K562 (cell line): ENCODE measurements around the gene MYL12B. TPM values are rescaled to one million over a fixed set of nuclear protein-coding genes. Genes with fewer than 3 reads are reported as not detected.
A peak's percentile ranks its signal among the peaks of the same experiment; 100 is the strongest.

Source experiments
- ATAC-seq: fragments of 200-7000 bp; cut with Tn5 transposase; 3 replicates; pipeline ENCODE4 v1.9.1; 2020; ENCODE audit warnings: moderate library complexity
- BruUV-seq: library from RNA; stranded (reverse); fragments of 400-500 nt; replicated peaks from 2 replicates; lab custom pipeline; 2021; lab: Mats Ljungman, UMichigan
- CTCF ChIA-PET: fragments of 300-600 bp; formaldehyde crosslinking; extraction: SDS; loops from one replicate; lab custom pipeline; 2021; ENCODE audit warnings: low intra/inter-chr PET ratio; lab: Yijun Ruan, JAX
- POLR2A ChIA-PET: fragments of 300-600, 350-650 bp; sonication (Branson Sonifier 250); formaldehyde crosslinking; extraction: SDS; loops from one replicate; lab custom pipeline; 2021; ENCODE audit warnings: antibody characterized with exemption, inconsistent platforms; lab: Yijun Ruan, JAX
- DNase-seq, 4 experiments: peaks; one replicate each; pipeline versions ENCODE4 v3.0.0 to v3.0.0-alpha.2; 2011 to 2018; ENCODE audit warnings: low spot score in 3 of 4, mixed read lengths in 3 of 4; ENCODE audit errors: extremely low read depth in 1 of 4
- FAIRE-seq: peaks from 2 replicates; lab custom pipeline; 2011; peaks lifted over from hg19 to GRCh38; lab: Jason Lieb, UNC
- H2AFZ ChIP-seq: 2 replicates; pipeline ENCODE4 v1.6.0; 2011; ENCODE audit warnings: low read depth, low read length, control low read depth, inconsistent platforms
- H3K27ac ChIP-seq: fragments of 200-600 bp; 3 replicates; pipeline ENCODE4 v1.8.0; 2011; ENCODE audit warnings: low read depth, mild to moderate bottlenecking, control low read depth, inconsistent platforms, low read length, moderate library complexity, mixed read lengths; ENCODE audit errors: extremely low read depth
- H3K27me3 ChIP-seq, 2 experiments: fragments of 300-600 bp in 1 of 2; 2 replicates in 1 of 2; 3 replicates in 1 of 2; pipeline versions ENCODE4 v1.6.0 to v1.8.0; 2011; ENCODE audit warnings: inconsistent platforms in 2 of 2, low read length in 2 of 2, mild to moderate bottlenecking in 1 of 2, mixed read lengths in 1 of 2, moderate library complexity in 1 of 2; ENCODE audit not compliant: control insufficient read depth in 2 of 2, insufficient read depth in 2 of 2
- H3K36me3 ChIP-seq: fragments of 300-600 bp; 3 replicates; pipeline ENCODE4 v1.8.0; 2011; ENCODE audit warnings: mild to moderate bottlenecking, low read length, inconsistent platforms; ENCODE audit not compliant: control insufficient read depth, insufficient read depth
- H3K4me1 ChIP-seq, 2 experiments: fragments of 200-600 bp in 1 of 2; replicated peaks in 1 of 2; 2 replicates in 1 of 2; 3 replicates in 1 of 2; pipeline versions ENCODE4 v1.5.1 to v1.8.0; 2011; ENCODE audit warnings: inconsistent platforms in 2 of 2, low read length in 2 of 2, mild to moderate bottlenecking in 1 of 2, mixed read lengths in 1 of 2, moderate library complexity in 1 of 2; ENCODE audit not compliant: control insufficient read depth in 2 of 2, insufficient read depth in 2 of 2
- H3K4me2 ChIP-seq: 2 replicates; pipeline ENCODE4 v1.6.1; 2011; ENCODE audit warnings: low read length, control low read depth, inconsistent platforms, mixed read lengths; ENCODE audit not compliant: insufficient read depth
- H3K4me3 ChIP-seq: fragments of 200-600 bp; sonication (generic), shearing (Covaris generic); 2 replicates; pipeline ENCODE4 v1.5.1; 2016; ENCODE audit warnings: control low read depth, inconsistent platforms
- H3K79me2 ChIP-seq: fragments of 200-600 bp; 3 replicates; pipeline ENCODE4 v1.8.0; 2011; ENCODE audit warnings: low read length, inconsistent platforms; ENCODE audit not compliant: control insufficient read depth, insufficient read depth
- H3K9ac ChIP-seq, 2 experiments: 2 replicates each; pipeline versions ENCODE4 v1.6.0 to v1.6.1; 2011; ENCODE audit warnings: low read depth in 2 of 2, low read length in 2 of 2, control low read depth in 1 of 2, inconsistent platforms in 1 of 2, mild to moderate bottlenecking in 1 of 2, mixed read lengths in 1 of 2; ENCODE audit not compliant: insufficient read depth in 1 of 2
- H3K9me1 ChIP-seq: one replicate; pipeline ENCODE4 v1.6.0; 2011; ENCODE audit warnings: inconsistent platforms, mild to moderate bottlenecking, low read length, moderate library complexity; ENCODE audit not compliant: control insufficient read depth, insufficient read depth
- H3K9me3 ChIP-seq: replicated peaks from 2 replicates; pipeline ENCODE4 v1.5.1; 2011; ENCODE audit warnings: low read depth, low read length, inconsistent platforms; ENCODE audit not compliant: control insufficient read depth, insufficient read depth
- H4K20me1 ChIP-seq: replicated peaks from 2 replicates; pipeline ENCODE4 v1.6.1; 2011; ENCODE audit warnings: low read length, inconsistent platforms, mixed read lengths; ENCODE audit not compliant: control insufficient read depth, insufficient read depth
- CREM ChIP-seq: IDR thresholded peaks from 2 replicates; pipeline ENCODE4 v1.6.1; 2014; ENCODE audit warnings: antibody characterized with exemption, low read depth
- FOXJ2 ChIP-seq: fragments of 200-800 bp; sonication (Bioruptor generic); IDR thresholded peaks from 2 replicates; pipeline ENCODE4 v1.6.1; 2016; ENCODE audit warnings: missing genetic modification characterization, missing compliant biosample characterization
- MAX ChIP-seq: sonication (generic); formaldehyde crosslinking; IDR thresholded peaks from 2 replicates; pipeline ENCODE4 v1.9.0; 2022; ENCODE audit warnings: mild to moderate bottlenecking, missing genetic modification reagents
- MGA ChIP-seq: fragments of 450-650 bp; IDR thresholded peaks from 2 replicates; pipeline ENCODE4 v1.6.1; 2016; ENCODE audit warnings: mild to moderate bottlenecking, moderate library complexity
- POLR2A ChIP-seq: fragments of 450-650 bp; conservative IDR thresholded peaks from 2 replicates; pipeline ENCODE4 v1.6.1; 2016
- RBM25 ChIP-seq: fragments of 200-400 bp; formaldehyde crosslinking; IDR thresholded peaks from 2 replicates; pipeline ENCODE4 v1.6.1; 2018; ENCODE audit warnings: low read length, low read depth, moderate library complexity; ENCODE audit not compliant: severe bottlenecking
- RNF2 ChIP-seq: sonication (generic); IDR thresholded peaks from 2 replicates; pipeline ENCODE4 v1.6.1; 2016
- SOX6 ChIP-seq: fragments of 450-650 bp; IDR thresholded peaks from 2 replicates; pipeline ENCODE4 v1.6.1; 2014; ENCODE audit warnings: mild to moderate bottlenecking
- WGBS: fragments of 100-300 bp; shearing (Covaris generic); methylation state at CpG from one replicate; pipeline ENCODE4 v1.1.6; 2016; ENCODE audit warnings: low coverage, mixed read lengths; ENCODE audit not compliant: insufficient coverage; ENCODE audit errors: missing lambda C conversion rate; 5-methylcytosine and 5-hydroxymethylcytosine counted together
- in situ Hi-C: fragments of 300-500 bp; cut with MboI; formaldehyde crosslinking; loops from 4 replicates; pipeline ENCODE4 v1.15.0; 2018; ENCODE audit warnings: inconsistent platforms, mixed read lengths
- intact Hi-C: fragments of 100-400 bp; cut with micrococcal nuclease; formaldehyde crosslinking; loops from 2 replicates; pipeline ENCODE4 v1.14.2; 2022
- polyA plus RNA-seq, 8 experiments: library from polyadenylated mRNA; depleted of rRNA in 4 of 8; stranded (reverse) in 5 of 8; unstranded in 3 of 8; fragments of >200 nt; fragmentation: Nextera tagmentation in 2 of 8; fragmentation: Illumina TruSeq in 1 of 8; extraction: Ambion mirVana in 2 of 8; extraction: Trizol in 1 of 8; gene quantifications; 2 replicates each; pipeline versions ENCODE4 v1.2.1 to v1.2.3, GENCODE V29; 2011 to 2014; ENCODE audit warnings: inconsistent platforms in 1 of 8, missing spikeins in 1 of 8
- total RNA-seq, 7 experiments: library from RNA; depleted of rRNA in 6 of 7; stranded (reverse); fragments of >200 nt in 6 of 7; fragmentation: Illumina TruSeq in 2 of 7; extraction: Trizol in 2 of 7; gene quantifications; 2 replicates each; pipeline versions ENCODE4 v1.2.1 to v1.2.3, GENCODE V29; 2011 to 2021; ENCODE audit warnings: low replicate concordance in 1 of 7
- TF ChIP-seq, protein P1 (sequence below): fragments of 450-650 bp; formaldehyde crosslinking; IDR thresholded peaks from 2 replicates; pipeline ENCODE4 v1.4.0; 2022; ENCODE audit warnings: missing genetic modification characterization
- TF ChIP-seq, protein P2 (sequence below): fragments of 450-650 bp; IDR thresholded peaks from 2 replicates; pipeline ENCODE4 v1.6.1; 2016

MYL12B gene
- total and polyA plus RNA-seq, 9 of the 15 experiments (the other 6 are each of a cell fraction or from before 2014, with no cell fraction given): 220 to 995 (median 463) TPM

DNA sequence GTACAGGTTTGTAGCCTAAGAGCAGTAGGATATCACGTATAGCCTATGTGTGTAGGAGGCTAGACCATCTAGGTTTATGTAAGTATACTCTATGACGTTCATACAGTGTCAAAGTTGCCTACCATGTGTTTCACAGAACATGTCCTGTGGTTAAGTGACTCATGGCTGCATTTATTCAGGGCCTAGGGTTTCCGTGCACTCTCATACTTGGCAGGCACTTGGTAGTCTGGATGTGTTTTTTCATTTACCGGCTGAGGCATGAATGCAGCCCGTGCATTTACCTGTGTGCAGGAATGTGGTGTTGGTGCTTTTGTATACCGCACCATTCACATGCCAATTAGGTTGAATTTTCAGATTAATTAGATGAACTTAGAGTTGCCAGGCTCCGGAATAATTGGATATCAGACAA lies 43.4 kb downstream of the MYL12B start:
- FAIRE-seq (peak; percentile 71), DNase-seq (peak in 1 of 4 experiments; percentile 60), ATAC-seq (peak; percentile 86)
- ChIA-PET CTCF (no interaction called here), POLR2A (interaction anchor here (0.7 kb wide), 1 partner anchor 147 kb away, joined by 3 read pairs; no protein-coding TSS in a partner anchor)
- no peaks in the 10 kb centered on the region for H3K27me3 ChIP-seq
- H3K4me2 ChIP-seq: no peak overlapping the region
- H3K79me2 ChIP-seq: no peaks in the 10 kb centered on the region
- H3K4me1 ChIP-seq: peaks cover 3 to 12% of the 10 kb centered on the region in 2 experiments; a peak in 3 of 5 replicates
- H3K27ac ChIP-seq: no peak overlapping the region
- H3K9ac ChIP-seq: no peak overlapping the region
- intact Hi-C loops (no loop called here), in situ Hi-C loops (no loop called here)
- no peak overlapping the region for H3K4me3 ChIP-seq
- H4K20me1 ChIP-seq: no peaks in the 10 kb centered on the region
- 31% methylated on average over 7 of the region's 7 CpGs for WGBS
- no peaks in the 10 kb centered on the region for H3K9me1 ChIP-seq
- no TSS peak for BruUV-seq
- H3K36me3 ChIP-seq: no peaks in the 10 kb centered on the region
- peak overlapping the region; percentile 75 for H2AFZ ChIP-seq
- no peaks in the 10 kb centered on the region for H3K9me3 ChIP-seq
- no peak for TF ChIP-seq FOXJ2 (tag)
- peak; percentile 79 for TF ChIP-seq MGA
- TF ChIP-seq MAX (CRISPR knock-in tag): peak; percentile 79
- no peak for TF ChIP-seq RNF2
- TF ChIP-seq, protein P1, sequence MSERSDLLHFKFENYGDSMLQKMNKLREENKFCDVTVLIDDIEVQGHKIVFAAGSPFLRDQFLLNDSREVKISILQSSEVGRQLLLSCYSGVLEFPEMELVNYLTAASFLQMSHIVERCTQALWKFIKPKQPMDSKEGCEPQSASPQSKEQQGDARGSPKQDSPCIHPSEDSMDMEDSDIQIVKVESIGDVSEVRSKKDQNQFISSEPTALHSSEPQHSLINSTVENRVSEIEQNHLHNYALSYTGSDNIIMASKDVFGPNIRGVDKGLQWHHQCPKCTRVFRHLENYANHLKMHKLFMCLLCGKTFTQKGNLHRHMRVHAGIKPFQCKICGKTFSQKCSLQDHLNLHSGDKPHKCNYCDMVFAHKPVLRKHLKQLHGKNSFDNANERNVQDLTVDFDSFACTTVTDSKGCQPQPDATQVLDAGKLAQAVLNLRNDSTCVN (CRISPR knock-in tag): no peak
- TF ChIP-seq RBM25: no peak
- TF ChIP-seq SOX6: no peak
- TF ChIP-seq CREM: peak; percentile 86
- no peak for TF ChIP-seq POLR2A
- TF ChIP-seq, protein P2, sequence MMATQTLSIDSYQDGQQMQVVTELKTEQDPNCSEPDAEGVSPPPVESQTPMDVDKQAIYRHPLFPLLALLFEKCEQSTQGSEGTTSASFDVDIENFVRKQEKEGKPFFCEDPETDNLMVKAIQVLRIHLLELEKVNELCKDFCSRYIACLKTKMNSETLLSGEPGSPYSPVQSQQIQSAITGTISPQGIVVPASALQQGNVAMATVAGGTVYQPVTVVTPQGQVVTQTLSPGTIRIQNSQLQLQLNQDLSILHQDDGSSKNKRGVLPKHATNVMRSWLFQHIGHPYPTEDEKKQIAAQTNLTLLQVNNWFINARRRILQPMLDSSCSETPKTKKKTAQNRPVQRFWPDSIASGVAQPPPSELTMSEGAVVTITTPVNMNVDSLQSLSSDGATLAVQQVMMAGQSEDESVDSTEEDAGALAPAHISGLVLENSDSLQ: no peak
